GM21390 (cell line): ENCODE data around the gene RNF212.

Experiments used
- ATAC-seq: cut with Tn5 transposase; IDR thresholded peaks from one replicate; pipeline ENCODE4 v1.9.1; 2021; ENCODE audit not compliant: unreplicated experiment

RNF212 gene

GRCh38 chr4:1115528-1116293 lies 2.3 kb upstream of the RNF212 start:
- no peak for ATAC-seq

DNA sequence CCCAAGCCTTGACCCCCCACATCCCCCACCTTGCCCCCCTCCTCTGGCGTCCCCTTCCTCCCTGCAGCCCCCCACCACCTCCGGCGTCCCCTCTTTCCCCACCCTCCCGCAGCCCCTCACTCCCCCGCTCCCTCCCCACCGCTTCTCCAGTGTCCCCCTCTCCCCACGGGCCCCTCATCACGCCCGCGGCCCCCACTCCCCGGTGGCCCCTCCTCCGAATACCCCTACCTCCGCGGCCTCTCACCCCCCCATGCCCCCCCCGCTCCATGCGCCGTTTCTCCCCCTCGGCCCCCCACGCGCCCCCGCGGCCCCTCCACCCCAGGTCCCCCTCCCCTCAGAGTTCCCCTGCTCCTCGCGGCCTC lies 562 bp downstream of the RNF212 start:
- ATAC-seq = no peak

DNA sequence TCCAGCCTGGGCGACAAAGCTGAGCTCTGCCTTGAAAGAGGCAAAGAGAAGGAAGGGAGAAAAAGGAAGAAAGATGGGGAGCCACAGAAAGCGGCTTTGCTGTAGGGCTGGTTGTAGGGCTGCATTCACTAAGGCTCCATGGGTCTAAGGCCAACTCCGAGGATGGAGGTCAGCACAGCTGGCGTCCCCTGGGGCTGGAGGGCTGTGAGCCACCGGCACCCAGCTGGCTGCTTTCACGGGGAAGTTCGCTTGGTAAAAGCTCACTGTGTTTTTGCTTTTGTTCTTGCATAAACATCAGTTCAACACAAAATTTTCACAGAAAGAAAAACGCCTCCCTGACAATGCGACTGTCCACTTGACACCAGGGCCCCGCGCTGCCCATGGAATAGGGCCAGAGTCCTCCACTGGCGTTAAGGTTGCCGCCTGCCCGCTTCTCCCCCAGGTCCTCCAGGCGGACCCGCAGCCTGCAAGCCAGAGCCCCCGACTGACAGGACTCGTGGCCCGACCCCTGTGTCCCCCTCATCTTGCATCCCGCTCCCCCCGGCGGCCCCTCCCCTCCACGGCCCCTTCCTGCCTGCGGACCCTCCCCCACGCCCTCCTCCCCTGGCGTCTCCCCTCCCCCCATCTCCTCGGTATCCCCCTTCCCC lies 1.1 kb downstream of the RNF212 start:
- no peak for ATAC-seq

DNA sequence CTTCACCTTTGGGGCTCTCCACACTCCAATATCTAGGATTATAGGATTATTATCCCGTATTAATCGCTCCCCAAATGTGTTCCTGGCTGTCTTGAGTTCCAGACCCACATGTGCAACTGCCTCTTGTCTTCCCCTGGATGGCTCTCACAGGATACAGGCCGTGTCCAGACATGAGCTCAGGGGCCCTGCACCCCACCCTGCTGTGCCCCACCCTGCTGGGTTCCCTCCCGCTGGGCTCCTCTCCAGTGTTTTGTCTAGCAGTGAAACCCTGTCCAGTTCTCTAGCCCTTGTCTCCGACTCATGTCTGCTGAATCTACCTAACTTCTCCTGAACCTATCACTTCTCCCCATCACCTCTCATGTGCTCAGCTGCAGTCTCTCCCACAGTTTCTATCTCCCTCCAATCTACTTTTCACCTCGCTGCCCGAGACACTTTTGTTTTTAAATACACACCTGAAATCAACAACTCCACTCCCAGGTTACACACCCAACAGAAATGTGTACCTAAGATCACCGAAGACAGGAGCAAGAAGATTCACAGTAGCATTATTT lies 2.0 kb downstream of the RNF212 start:
- no peak for ATAC-seq

DNA sequence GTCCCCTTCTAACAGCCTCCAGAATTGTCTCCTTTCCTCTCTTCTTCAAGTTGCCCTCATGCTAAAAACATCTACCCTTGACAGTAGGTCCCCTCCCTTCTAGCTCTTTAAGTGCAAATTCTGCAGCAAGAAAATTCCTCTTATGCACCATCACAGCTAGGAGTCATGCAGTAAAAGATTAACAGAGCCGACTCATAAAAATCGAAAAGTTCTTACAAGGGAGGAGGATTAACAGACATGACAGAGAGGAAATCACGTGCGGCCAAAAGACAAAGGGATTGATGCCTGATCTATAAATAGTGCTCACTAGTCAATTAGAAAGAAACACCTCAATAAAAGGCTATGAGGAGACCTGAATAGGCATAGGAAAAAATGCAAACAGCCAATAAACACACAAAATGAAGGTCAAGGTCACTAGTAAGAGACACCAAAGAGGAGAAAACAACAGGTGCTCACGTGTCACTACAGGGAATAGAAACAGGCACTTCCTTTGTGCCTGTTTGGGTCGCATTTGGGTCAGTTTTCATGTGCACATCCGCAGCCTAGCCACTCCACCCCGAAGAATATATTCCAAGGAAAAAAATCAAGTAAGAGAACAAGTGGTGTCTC lies 3.4 kb downstream of the RNF212 start:
- ATAC-seq = no peak

- ATAC-seq = no peak
Observed at GRCh38 chr4:1109333-1109732, 4.0 kb downstream of the RNF212 start.

- ATAC-seq = no peak
Observed at GRCh38 chr4:1105662-1106061, 7.7 kb downstream of the RNF212 start.

- ATAC-seq = no peak
Observed at GRCh38 chr4:1105067-1105466, 8.3 kb downstream of the RNF212 start.

DNA sequence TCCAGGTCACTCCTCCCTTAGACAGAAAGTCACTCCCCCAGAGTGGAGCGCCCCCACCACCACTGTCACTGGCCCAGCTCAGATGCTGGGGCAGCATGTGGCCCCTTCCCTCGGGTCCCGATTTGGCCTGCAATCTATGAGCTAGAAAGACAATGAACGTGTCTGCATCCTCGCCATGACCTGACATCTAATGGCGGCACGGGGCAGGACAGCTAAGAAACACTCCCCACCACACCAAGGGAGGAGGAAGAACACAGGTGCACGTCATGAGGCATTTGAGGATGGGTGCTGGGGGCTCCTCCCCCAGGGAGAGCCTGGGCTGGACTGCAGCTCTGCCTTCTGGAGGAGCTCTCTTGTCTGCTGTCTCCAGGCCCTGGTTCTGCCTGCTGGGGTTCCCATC lies 8.7 kb downstream of the RNF212 start:
- no peak for ATAC-seq

DNA sequence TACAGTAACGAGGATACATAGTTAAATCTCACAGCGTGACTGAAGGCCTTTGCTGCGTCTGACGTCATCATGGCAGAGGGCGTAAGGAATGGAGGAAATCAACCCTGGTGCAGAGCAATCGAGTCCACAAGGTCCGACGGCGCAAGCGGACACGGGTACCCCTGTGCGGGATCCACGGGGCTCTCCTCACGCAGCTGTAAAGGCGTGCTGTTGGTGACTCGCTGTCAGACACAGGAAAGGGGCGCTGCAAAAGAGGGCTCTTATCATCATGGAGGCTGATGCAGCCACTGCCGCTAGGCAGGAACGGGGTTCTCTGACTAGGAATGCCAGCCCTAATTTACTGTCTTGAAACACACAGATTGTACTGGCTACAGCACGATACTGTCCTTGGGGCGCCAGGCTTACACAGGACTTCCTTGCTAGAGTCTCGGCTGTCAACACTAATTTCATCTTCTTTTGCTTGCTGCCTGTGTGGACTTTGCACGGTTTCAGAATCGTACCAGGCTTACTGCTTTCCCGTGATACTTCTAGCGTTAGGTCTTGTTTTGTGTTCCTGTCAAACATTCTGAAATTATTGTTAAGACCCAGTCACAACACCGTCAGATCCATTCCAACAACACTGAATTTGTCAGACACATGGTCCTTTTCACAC lies 13.6 kb downstream of the RNF212 start:
- ATAC-seq = no peak

- no peak for ATAC-seq
Observed at GRCh38 chr4:1099270-1099669, 14.1 kb downstream of the RNF212 start.

DNA sequence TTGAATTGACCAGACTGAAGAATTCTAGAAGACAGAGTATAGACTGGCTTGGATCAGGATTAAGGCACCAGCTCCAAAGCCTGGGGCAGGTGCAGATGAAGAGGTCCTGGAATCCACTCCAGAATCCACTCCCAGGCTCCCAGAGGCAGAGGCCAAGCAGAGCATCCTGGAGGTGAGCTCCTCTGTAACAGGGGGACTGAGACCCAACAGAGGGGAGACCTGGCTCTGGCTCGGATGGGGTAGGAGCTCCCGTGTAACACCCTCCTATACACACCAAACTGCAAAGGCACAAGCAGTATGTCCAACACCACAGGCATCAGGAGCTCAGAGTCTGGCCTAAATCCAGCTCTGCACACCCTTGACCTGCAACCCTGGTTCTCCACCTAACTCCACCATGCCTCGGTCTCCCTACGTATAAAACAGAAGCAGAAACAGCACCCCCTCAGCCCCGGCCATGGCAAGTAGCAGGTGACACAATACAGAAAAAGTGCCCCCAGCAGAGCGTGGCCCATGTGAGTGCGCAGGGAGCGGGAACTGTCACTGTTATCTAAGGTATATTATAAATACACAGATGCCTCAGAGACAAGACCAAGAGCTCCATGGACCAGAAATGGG lies 14.9 kb downstream of the RNF212 start:
- no peak for ATAC-seq

- ATAC-seq = no peak
Observed at GRCh38 chr4:1097553-1097952, 15.8 kb downstream of the RNF212 start.

DNA sequence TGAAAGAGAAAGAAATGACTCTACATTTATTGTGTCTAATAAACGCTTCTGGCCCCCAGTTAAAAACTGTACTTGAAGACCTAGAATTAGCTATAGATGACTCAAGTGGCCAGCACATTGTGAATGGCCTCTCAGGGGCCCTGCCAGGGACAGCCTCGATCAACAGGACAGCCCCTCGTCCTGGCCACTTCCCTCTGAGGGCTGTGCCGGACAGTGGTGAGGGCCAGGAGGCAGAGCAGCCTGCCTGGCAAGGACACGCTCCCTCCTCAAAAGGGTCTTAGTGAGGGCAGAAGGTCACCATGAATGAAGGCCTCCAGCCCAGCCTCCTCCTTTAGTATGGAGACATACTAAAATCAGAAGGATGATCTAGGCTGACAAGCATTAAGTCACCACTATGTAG lies 16.5 kb downstream of the RNF212 start:
- no peak for ATAC-seq

GRCh38 chr4:1094336-1094690 lies 19.1 kb downstream of the RNF212 start:
- ATAC-seq = no peak

GRCh38 chr4:1093391-1094335 lies 19.7 kb downstream of the RNF212 start:
- ATAC-seq = no peak

- ATAC-seq = no peak
Observed at GRCh38 chr4:1092983-1093361, 20.4 kb downstream of the RNF212 start.

DNA sequence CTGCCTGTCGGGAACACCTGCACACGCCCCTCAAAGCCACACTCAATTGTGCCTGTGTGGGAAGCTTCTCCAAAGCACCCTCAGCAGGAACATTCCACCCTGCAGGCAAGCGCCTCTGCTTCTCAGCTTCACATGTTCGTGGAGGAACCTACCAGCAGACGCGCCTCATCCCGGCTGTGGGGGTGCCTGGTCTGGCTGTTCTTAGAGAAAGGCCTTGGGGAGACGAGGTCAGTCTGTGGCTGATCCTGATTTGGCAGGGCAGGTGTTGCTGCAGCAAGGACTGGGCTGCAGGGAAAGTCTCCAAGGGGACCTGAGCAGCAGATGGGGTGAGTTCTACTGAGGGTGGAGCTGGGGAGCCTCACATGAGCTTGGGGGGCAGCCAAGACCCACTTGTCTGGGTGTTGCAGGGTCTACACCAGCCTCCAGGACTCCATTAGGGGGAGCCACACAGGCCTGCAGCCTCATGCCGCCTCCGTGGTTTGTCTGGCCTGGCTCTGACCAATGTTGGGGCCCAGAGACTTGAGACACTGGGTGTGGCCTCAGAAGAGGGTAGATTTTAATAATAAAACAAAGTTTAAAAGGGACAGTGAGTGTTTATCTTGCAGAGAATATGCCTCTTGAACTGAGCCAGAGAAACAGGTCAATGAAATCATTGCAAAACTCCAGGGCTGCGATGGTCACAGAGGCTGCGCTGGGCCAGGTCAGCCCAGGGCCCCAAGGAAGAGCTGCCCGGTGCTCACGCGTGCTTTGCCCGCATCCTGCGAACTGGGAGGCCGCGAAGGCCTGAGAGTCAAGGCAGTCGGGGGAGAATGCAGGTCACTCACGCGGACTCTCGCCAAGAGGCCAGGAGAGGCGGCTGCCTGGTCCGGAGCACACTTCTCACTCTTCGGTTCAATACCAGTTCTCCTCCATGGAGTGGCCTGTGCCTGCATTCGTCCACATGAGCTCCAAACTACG lies 21.1 kb downstream of the RNF212 start:
- no peak for ATAC-seq

- no peak for ATAC-seq
Observed at GRCh38 chr4:1091561-1091995, 21.8 kb downstream of the RNF212 start.
